ENCODE data around the gene TMEM94.
"Not testable (repeated sequence)": the region's sequence is repeated elsewhere in the genome, so short reads cannot be mapped to it uniquely, and the experiment has no call there.

TMEM94 gene

DNA sequence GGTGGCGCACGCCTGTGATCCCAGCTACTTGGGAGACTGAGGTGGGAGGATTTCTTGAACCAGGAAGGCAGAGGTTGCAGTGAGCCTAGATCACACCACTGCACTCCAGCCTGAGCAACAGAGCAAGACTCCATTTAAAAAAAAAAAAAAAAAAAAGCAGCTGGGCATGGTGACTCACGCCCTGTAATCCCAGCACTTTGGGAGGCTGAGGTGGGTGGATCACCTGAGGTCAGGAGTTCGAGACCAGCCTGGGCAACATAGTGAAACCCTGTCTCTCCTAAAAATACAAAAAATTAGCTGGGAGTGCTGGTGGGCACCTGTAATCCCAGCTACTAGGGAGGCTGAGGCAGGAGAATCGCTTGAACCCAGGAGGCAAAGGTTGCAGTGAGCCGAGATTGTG is 10.5 kb upstream of the TMEM94 start:
- not testable (repeated sequence) for DNase-seq (ENCODE audit: low spot score)

DNA sequence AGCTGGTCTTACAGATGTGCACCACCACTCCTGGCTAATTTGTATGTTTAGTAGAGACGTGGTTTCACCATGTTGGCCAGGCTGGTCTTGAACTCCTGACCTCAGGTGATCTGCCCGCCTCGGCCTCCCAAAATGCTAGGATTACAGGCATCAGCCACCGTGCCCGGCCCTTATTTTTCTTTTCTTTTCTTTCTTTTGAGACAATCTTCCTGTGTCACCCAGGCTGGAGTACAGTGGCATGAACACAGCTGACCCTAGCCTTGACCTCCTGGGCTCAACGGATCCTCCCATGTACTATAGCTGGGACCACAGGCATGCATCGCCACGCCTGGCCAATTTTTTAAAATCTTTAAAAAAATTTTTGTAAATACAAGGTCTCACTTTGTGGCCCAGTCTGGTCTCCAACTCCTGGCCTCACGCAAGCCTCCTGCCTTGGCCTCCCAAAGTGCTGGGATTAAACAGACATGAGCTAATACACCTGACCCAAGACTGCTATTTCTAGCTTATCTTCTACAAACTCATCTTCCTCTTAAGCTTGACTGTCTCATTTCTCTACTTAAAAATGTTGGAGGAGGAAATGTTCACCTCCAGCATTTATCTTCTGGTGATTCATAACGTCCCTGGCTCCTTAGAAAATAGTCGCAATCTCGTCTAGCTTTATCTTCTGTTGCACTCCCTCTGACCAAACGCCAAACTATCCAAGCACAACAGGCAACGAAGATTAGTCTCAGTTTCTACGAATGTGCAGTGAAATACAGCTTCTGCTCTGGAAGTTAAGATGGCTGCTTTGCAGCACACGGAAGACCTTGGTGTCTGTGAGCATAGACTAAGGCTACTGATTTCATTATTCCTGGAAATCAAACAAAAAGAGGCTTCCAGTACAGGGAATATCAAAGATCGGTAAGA is 8.2 kb upstream of the TMEM94 start:
- DNase-seq (ENCODE audit: low spot score), result no peak

DNA sequence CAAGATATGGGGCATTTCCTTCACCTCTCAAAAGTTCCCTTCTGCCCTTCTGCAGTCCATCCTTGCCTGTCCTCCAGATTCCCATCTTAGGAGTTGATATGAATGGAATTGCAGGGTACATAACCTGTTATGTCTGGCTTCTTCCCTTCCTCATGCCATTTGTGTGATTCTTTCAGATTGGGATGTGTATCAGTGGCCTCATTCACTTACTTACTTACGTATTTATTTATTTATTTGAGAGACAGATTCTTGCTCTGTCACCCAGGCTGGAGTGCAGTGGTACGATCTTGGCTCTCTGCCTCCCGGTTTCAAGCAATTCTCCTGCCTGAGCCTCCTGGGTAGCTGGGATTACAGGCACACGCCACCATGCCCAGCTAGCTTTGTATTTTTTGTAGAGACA is 6.2 kb upstream of the TMEM94 start:
- DNase-seq (ENCODE audit: low spot score), result no peak

GRCh38 chr17:75454193-75454592 is 2.2 kb upstream of the TMEM94 start:
- no peak for DNase-seq (ENCODE audit: low spot score)

DNA sequence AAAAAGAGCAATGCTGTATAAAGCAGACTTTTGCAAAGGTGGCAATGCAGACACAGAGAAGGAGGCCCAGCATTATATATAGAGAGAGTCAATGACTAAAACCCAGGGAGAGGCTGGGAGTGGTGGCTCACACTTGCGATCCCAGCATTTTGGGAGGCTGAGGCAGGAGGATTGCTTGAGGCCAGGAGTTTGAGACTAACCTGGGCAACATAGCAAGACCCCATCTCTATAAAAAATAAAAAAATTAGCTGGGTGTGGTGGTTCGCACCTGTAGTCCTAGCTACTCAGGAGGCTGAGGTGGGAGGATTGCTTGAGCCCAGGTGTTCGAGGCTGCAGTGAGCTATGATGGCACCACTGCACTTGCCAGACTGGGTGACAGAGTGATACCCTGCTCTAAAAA is 1.8 kb upstream of the TMEM94 start:
- DNase-seq (ENCODE audit: low spot score), result not testable (repeated sequence)

DNA sequence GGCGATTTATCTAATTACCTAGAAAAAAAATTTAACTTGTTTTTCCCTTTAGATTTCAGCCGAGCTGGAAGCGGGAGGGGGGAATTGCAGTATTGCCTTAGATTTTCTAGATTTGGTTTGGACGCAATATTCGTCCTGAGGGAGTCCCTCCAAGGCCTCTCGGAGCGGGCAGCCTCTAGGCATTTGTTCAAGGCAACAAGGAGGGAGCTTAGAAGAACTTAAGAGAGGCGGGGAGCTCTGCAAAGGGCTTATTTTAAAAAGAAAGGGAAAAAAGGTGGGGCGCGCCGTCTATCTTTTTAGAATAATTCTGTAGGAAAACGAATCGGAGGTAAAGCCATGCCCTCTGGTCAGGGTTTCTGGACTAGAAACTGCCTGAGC is 407 bp upstream of the TMEM94 start:
- DNase-seq (ENCODE audit: low spot score), result no peak

GRCh38 chr17:75457047-75457654 is 716 bp downstream of the TMEM94 start:
- peak; percentile 7 for DNase-seq (ENCODE audit: low spot score)

DNA sequence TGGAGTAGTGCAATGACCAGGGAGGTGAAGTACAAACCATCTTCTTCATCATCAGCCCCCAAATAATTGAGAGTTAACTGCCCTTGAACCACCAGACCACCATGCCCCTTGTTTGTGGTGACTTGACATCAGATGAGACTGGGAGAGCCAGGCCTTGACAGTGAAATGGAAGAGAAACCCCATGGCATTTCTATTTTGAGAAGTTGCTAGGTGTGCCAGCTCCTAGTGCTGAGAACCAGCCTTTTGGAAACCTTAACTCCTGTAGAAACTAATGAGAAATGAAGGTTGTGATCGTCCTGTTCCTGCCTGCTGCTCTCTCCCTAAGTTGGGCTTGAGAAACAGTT is 2.8 kb downstream of the TMEM94 start:
- DNase-seq (ENCODE audit: low spot score), result no peak

- no peak for DNase-seq (ENCODE audit: low spot score)
Measured at GRCh38 chr17:75459590-75460267, 3.3 kb downstream of the TMEM94 start.

- DNase-seq (ENCODE audit: low spot score), result no peak
Measured at GRCh38 chr17:75460295-75460694, 3.9 kb downstream of the TMEM94 start.

DNA sequence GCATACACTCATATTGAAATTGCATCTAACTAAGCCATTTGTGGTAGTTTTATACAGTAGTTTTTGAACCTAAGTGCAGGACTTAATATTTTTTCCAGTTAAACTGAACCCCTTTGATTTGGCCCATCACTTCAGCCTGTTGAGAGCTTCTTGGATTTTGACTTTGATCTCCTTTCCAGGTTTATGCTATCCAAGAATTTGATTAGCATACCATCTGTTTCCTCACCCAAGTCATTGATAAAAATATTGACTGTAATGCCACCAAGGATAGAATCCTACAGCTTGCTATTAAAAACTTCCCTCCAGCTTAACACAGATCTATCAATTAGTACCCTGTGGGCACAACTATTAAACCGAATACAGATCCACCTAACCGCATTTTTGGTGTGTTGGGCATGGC is 7.2 kb downstream of the TMEM94 start:
- no peak for DNase-seq (ENCODE audit: low spot score)

GRCh38 chr17:75465039-75465438 is 8.6 kb downstream of the TMEM94 start:
- no peak for DNase-seq (ENCODE audit: low spot score)

GRCh38 chr17:75468291-75468754 is 11.9 kb downstream of the TMEM94 start:
- no peak for DNase-seq (ENCODE audit: low spot score)

DNA sequence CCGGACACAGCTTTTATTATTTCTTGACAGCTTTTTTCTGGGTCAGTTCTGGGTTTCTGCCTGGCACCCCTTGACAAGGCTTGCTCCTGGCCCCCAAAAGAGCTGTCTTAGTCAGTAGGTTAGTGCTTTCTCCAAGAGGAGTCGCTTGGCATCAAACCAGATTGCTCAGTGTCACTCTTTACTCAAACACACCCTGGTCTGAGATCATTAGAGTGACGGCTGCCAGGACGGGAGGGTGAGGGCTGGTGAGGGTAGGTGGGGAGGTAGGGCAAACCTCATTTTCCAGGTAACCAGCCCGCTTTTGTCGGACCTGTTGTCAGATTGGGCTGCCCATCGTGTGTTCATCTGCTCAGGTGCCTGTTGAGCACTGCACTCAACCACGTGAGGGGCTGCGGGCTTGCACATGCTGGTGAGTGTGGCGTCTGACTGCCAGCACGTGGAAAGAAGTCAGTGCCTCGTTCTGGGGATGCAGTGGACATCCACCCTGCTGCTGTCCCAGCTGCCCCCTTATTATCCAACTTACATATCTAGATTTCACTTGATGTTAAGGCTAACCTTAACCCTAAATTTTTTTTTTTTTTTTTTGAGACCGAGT is 12.4 kb downstream of the TMEM94 start:
- no peak for DNase-seq (ENCODE audit: low spot score)

DNA sequence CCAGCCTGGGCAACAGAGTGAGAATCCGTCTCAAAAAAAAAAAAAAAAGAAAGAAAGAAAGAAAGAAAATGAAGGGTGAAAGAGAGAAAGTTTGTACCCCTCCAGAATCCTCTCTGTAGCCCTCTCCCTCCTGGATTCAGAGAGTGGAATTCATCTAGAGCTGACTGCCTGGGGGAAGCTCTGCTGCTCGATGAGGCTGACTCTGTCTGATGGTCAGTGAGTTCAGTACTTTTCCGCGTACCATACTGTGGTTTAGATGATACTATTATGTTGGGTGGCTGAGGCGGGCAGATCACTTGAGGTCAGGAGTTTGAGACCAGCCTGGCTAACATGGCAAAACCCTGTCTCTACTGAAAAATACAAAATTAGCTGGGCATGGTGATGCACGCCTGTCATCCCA is 14.8 kb downstream of the TMEM94 start:
- no peak for DNase-seq (ENCODE audit: low spot score)

GRCh38 chr17:75472119-75472518 is 15.7 kb downstream of the TMEM94 start:
- DNase-seq (ENCODE audit: low spot score), result no peak

DNA sequence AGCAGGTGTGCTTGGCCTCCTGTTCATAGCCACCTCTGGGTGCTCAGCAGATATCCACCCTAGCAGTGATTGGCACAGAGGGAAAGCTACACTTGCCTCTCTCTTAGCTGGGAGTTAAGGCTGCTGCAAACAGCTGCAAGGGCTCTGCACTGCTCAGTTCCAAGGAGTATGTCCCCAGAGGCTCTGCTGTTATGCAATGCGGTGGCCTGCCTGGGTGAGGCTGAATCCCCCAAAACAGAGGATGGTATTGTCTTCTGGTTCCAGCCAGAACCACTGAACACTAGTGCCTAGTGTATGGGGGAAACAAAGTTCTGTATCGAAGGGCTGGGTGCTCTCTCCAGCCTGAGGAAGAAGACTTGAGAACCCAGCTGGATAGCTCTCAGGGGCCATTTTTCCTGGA is 16.8 kb downstream of the TMEM94 start:
- no peak for DNase-seq (ENCODE audit: low spot score)

- no peak for DNase-seq (ENCODE audit: low spot score)
Measured at GRCh38 chr17:75474736-75475135, 18.3 kb downstream of the TMEM94 start.

- DNase-seq (ENCODE audit: low spot score), result no peak
Measured at GRCh38 chr17:75475144-75475835, 18.9 kb downstream of the TMEM94 start.

DNA sequence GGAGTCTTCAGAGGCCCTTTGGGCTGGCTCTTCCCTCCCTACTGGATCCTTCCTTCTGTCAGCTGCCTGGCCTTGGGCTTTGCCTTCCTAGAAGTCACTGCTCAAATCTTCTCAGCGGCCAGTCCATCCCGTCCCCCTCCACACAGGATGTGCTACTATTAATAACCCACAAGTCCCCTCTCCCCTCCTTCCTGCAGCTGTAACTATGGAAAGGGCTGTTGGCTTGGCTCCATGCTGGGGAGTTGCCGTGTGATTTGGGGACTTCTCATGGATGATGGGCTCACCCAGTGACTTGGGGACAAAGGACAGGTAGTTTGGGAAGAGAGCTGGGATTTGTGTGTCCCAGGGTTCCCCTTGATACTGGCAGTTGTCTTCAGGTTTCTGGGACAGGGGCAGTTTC is 19.4 kb downstream of the TMEM94 start:
- no peak for DNase-seq (ENCODE audit: low spot score)

DNA sequence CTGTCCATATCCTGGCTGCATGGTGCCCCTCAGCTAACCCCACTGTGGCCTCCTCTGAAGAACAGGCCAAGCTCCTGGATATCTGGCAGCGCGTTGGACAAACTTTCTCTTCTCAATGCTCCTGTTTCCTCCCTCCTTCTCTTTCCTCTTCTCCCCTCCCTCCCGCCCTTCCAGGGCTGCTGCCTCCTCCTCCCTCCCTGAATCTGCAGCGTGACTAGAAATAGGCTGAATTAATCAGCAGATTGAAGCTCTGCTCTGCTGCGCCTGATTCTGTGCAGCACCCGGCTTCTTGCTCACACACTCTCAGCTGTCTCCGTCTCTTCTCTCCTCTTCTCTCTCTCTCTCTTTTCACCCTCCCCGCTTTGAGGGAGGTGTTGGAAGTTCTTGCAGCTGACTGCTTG is 19.8 kb downstream of the TMEM94 start:
- DNase-seq (ENCODE audit: low spot score), result no peak
